HepG2 (cell line): ENCODE results near the gene DLG4. TPM values are rescaled to one million over a fixed set of nuclear protein-coding genes. Genes with fewer than 3 reads are reported as not detected.

Experiments
- ATAD3A ChIP-seq: sonication (generic); formaldehyde crosslinking; IDR thresholded peaks from 2 replicates; pipeline ENCODE4 v1.4.0; 2020; ENCODE audit warnings: missing genetic modification reagents
- BCL6 ChIP-seq: IDR thresholded peaks from 2 replicates; pipeline ENCODE4 v1.6.1; 2016; ENCODE audit warnings: missing genetic modification reagents, missing compliant biosample characterization
- KAT7 ChIP-seq: IDR thresholded peaks from 2 replicates; pipeline ENCODE4 v1.6.1; 2018; ENCODE audit warnings: borderline replicate concordance, missing compliant biosample characterization
- KDM3A ChIP-seq: IDR thresholded peaks from 2 replicates; pipeline ENCODE4 v1.6.1; 2018; ENCODE audit warnings: low read depth, missing compliant biosample characterization
- KDM6A ChIP-seq: IDR thresholded peaks from 2 replicates; pipeline ENCODE4 v1.6.1; 2016; ENCODE audit warnings: low read depth
- KLF6 ChIP-seq: IDR thresholded peaks from 2 replicates; pipeline ENCODE4 v1.8.0; 2016; ENCODE audit warnings: missing biosample characterization, missing genetic modification reagents
- NCOA5 ChIP-seq: sonication (generic); formaldehyde crosslinking; IDR thresholded peaks from 2 replicates; pipeline ENCODE4 v1.4.0; 2020; ENCODE audit warnings: missing genetic modification reagents
- NFE2L1 ChIP-seq: sonication (generic); formaldehyde crosslinking; IDR thresholded peaks from 2 replicates; pipeline ENCODE4 v1.4.0; 2020; ENCODE audit warnings: missing genetic modification reagents, mild to moderate bottlenecking, borderline replicate concordance
- NFIB ChIP-seq: sonication (generic); formaldehyde crosslinking; IDR thresholded peaks from 2 replicates; pipeline ENCODE4 v1.9.0; 2021; ENCODE audit warnings: missing genetic modification reagents, mild to moderate bottlenecking, borderline replicate concordance
- POGZ ChIP-seq: sonication (generic); formaldehyde crosslinking; IDR thresholded peaks from 2 replicates; pipeline ENCODE4 v1.4.0; 2020; ENCODE audit warnings: mild to moderate bottlenecking, missing genetic modification reagents
- REL ChIP-seq: sonication (generic); formaldehyde crosslinking; conservative IDR thresholded peaks from 2 replicates; pipeline ENCODE4 v1.8.0; 2022; ENCODE audit warnings: mild to moderate bottlenecking, missing genetic modification reagents, moderate library complexity
- SMAD1 ChIP-seq: sonication (generic); formaldehyde crosslinking; IDR thresholded peaks from 2 replicates; pipeline ENCODE4 v1.4.0; 2020; ENCODE audit warnings: missing genetic modification reagents, low read depth, mild to moderate bottlenecking, borderline replicate concordance
- TCF7L2 ChIP-seq: IDR thresholded peaks from 2 replicates; pipeline ENCODE4 v1.6.1; 2011; ENCODE audit warnings: mild to moderate bottlenecking, low read depth, low read length, moderate library complexity
- TEAD3 ChIP-seq: optimal IDR thresholded peaks from 2 replicates; pipeline ENCODE3; 2016; ENCODE audit warnings: borderline replicate concordance
- WIZ ChIP-seq: sonication (generic); formaldehyde crosslinking; IDR thresholded peaks from 2 replicates; pipeline ENCODE4 v1.5.1; 2020; ENCODE audit warnings: mild to moderate bottlenecking, missing genetic modification reagents
- ZBTB38 ChIP-seq: sonication (generic); formaldehyde crosslinking; IDR thresholded peaks from 2 replicates; pipeline ENCODE4 v1.5.1; 2020; ENCODE audit warnings: mild to moderate bottlenecking, missing genetic modification reagents
- ZNF782 ChIP-seq: sonication (generic); formaldehyde crosslinking; IDR thresholded peaks from 2 replicates; pipeline ENCODE4 v1.4.0; 2020; ENCODE audit warnings: missing genetic modification reagents, mild to moderate bottlenecking, borderline replicate concordance
- ZNF841 ChIP-seq: sonication (generic); formaldehyde crosslinking; IDR thresholded peaks from 2 replicates; pipeline ENCODE4 v1.8.1; 2023; ENCODE audit warnings: missing genetic modification reagents, borderline replicate concordance
- ZNF850 ChIP-seq: sonication (generic); formaldehyde crosslinking; conservative IDR thresholded peaks from 2 replicates; pipeline ENCODE4 v1.9.0; 2021; ENCODE audit warnings: mild to moderate bottlenecking, missing genetic modification reagents
- ZSCAN22 ChIP-seq: sonication (generic); formaldehyde crosslinking; IDR thresholded peaks from 2 replicates; pipeline ENCODE4 v1.4.0; 2020; ENCODE audit warnings: mild to moderate bottlenecking, missing genetic modification reagents
- polyA plus RNA-seq, 8 experiments: library from polyadenylated mRNA; depleted of rRNA in 3 of 8; stranded (reverse) in 7 of 8; unstranded in 1 of 8; fragments of >200 nt; fragmentation: Illumina TruSeq in 4 of 8; extraction: Trizol in 4 of 8; gene quantifications; 2 replicates each; pipeline versions ENCODE4 v1.2.1 to v1.2.3, GENCODE V29; 2011 to 2016; ENCODE audit warnings: low read depth in 4 of 8, missing spikeins in 1 of 8, mixed read lengths in 1 of 8; ENCODE audit not compliant: insufficient read depth in 1 of 8
- total RNA-seq, 5 experiments: library from RNA; depleted of rRNA; stranded (reverse); fragments of >200 nt; fragmentation: Illumina TruSeq; extraction: Trizol; gene quantifications; 2 replicates each; pipeline ENCODE4 v1.2.3, GENCODE V29; 2016; ENCODE audit warnings: low read depth in 1 of 5
- TF ChIP-seq, protein P1 (sequence below): sonication (generic); formaldehyde crosslinking; IDR thresholded peaks from 2 replicates; pipeline ENCODE4 v1.4.0; 2020; ENCODE audit warnings: missing genetic modification reagents, borderline replicate concordance
- TF ChIP-seq, protein P2 (sequence below): sonication (generic); formaldehyde crosslinking; IDR thresholded peaks from 2 replicates; pipeline ENCODE4 v1.8.0; 2022; ENCODE audit warnings: mild to moderate bottlenecking, missing genetic modification reagents
- TF ChIP-seq, protein P3 (sequence below): sonication (generic); formaldehyde crosslinking; IDR thresholded peaks from 2 replicates; pipeline ENCODE4 v1.8.1; 2023; ENCODE audit warnings: mild to moderate bottlenecking, missing genetic modification reagents, borderline replicate concordance
- TF ChIP-seq, protein P4 (sequence below): sonication (generic); formaldehyde crosslinking; IDR thresholded peaks from 2 replicates; pipeline ENCODE4 v1.5.1; 2020; ENCODE audit warnings: missing genetic modification reagents, mild to moderate bottlenecking, borderline replicate concordance

DLG4 gene
- total and polyA plus RNA-seq, 2 of the 13 experiments (the other 11 are each of a cell fraction or from before 2014, with no cell fraction given) = 0.71 to 4.3 TPM

DNA sequence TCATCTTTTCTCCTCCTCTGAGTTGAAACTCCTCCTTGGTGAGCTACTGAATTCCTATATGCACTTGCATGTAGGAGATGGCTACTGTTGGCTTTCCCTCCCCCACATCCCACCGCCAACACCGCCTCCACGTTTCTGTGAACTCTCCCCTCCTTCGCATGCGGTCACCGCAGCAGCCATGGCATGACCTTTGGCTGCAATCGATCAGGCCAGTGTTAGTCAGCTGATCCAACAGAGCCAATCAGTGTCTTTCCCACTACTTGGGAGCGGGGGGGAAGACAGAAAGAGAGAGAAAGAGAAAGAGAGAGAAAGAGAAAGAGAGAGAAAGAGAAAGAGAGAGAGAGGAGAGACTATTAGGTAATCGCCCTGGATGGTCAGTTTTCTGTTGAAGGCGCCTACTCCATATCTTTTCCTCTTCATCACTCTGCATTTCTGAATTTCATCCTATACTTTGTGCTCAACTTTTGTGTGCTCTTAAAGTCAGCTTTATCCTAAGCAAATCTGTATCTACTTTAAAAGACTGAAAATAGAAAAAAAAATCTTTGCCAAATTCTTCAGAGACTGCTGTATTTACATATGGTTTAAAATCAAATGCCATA lies 63.2 kb downstream of the DLG4 start (continued):
- TF ChIP-seq KDM6A (CRISPR knock-in tag) = peak; percentile 83
- TF ChIP-seq, protein P1, sequence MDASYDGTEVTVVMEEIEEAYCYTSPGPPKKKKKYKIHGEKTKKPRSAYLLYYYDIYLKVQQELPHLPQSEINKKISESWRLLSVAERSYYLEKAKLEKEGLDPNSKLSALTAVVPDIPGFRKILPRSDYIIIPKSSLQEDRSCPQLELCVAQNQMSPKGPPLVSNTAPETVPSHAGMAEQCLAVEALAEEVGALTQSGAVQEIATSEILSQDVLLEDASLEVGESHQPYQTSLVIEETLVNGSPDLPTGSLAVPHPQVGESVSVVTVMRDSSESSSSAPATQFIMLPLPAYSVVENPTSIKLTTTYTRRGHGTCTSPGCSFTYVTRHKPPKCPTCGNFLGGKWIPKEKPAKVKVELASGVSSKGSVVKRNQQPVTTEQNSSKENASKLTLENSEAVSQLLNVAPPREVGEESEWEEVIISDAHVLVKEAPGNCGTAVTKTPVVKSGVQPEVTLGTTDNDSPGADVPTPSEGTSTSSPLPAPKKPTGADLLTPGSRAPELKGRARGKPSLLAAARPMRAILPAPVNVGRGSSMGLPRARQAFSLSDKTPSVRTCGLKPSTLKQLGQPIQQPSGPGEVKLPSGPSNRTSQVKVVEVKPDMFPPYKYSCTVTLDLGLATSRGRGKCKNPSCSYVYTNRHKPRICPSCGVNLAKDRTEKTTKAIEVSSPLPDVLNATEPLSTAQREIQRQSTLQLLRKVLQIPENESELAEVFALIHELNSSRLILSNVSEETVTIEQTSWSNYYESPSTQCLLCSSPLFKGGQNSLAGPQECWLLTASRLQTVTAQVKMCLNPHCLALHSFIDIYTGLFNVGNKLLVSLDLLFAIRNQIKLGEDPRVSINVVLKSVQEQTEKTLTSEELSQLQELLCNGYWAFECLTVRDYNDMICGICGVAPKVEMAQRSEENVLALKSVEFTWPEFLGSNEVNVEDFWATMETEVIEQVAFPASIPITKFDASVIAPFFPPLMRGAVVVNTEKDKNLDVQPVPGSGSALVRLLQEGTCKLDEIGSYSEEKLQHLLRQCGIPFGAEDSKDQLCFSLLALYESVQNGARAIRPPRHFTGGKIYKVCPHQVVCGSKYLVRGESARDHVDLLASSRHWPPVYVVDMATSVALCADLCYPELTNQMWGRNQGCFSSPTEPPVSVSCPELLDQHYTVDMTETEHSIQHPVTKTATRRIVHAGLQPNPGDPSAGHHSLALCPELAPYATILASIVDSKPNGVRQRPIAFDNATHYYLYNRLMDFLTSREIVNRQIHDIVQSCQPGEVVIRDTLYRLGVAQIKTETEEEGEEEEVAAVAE (CRISPR knock-in tag) = peak; percentile 80
- TF ChIP-seq ZBTB38 (CRISPR knock-in tag) = peak; percentile 91
- TF ChIP-seq KDM3A (CRISPR knock-in tag) = peak; percentile 92; the same call in 1 of the 2 replicates
- no peak for TF ChIP-seq NCOA5 (CRISPR knock-in tag)
- TF ChIP-seq ZNF841 (CRISPR knock-in tag) = peak; percentile 89
- TF ChIP-seq KLF6 (CRISPR knock-in tag) = peak; percentile 97; the same call in 1 of the 2 replicates
- peak; percentile 71 for TF ChIP-seq BCL6 (CRISPR knock-in tag)
- peak; percentile 90; the same call in 1 of the 2 replicates for TF ChIP-seq ZNF782
- no peak; the same call in 1 of the 2 replicates for TF ChIP-seq SMAD1 (CRISPR knock-in tag)
- TF ChIP-seq, protein P2, sequence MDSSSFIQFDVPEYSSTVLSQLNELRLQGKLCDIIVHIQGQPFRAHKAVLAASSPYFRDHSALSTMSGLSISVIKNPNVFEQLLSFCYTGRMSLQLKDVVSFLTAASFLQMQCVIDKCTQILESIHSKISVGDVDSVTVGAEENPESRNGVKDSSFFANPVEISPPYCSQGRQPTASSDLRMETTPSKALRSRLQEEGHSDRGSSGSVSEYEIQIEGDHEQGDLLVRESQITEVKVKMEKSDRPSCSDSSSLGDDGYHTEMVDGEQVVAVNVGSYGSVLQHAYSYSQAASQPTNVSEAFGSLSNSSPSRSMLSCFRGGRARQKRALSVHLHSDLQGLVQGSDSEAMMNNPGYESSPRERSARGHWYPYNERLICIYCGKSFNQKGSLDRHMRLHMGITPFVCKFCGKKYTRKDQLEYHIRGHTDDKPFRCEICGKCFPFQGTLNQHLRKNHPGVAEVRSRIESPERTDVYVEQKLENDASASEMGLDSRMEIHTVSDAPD = peak; percentile 95
- TF ChIP-seq NFIB (CRISPR knock-in tag) = no peak
- peak; percentile 73 for TF ChIP-seq TEAD3 (CRISPR knock-in tag)
- TF ChIP-seq, protein P3, sequence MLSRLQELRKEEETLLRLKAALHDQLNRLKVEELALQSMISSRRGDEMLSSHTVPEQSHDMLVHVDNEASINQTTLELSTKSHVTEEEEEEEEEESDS (CRISPR knock-in tag) = peak; percentile 87; the same call in 1 of the 2 replicates
- 0 out of 2 replicates have a peak, but pooled peaks have one; percentile 30 for TF ChIP-seq KAT7 (CRISPR knock-in tag)
- TF ChIP-seq WIZ (CRISPR knock-in tag) = peak; percentile 95; the same call in 1 of the 2 replicates
- no peak for TF ChIP-seq ATAD3A (CRISPR knock-in tag)
- peak; percentile 88 for TF ChIP-seq REL
- peak; percentile 61; the same call in 1 of the 2 replicates for TF ChIP-seq ZSCAN22
- no peak for TF ChIP-seq NFE2L1 (CRISPR knock-in tag)
- peak; percentile 99 for TF ChIP-seq POGZ
- no peak for TF ChIP-seq ZNF850 (CRISPR knock-in tag)
- TF ChIP-seq TCF7L2 = no peak
- TF ChIP-seq, protein P4, sequence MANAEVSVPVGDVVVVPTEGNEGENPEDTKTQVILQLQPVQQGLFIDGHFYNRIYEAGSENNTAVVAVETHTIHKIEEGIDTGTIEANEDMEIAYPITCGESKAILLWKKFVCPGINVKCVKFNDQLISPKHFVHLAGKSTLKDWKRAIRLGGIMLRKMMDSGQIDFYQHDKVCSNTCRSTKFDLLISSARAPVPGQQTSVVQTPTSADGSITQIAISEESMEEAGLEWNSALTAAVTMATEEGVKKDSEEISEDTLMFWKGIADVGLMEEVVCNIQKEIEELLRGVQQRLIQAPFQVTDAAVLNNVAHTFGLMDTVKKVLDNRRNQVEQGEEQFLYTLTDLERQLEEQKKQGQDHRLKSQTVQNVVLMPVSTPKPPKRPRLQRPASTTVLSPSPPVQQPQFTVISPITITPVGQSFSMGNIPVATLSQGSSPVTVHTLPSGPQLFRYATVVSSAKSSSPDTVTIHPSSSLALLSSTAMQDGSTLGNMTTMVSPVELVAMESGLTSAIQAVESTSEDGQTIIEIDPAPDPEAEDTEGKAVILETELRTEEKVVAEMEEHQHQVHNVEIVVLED (CRISPR knock-in tag) = peak; percentile 56; the same call in 1 of the 2 replicates
